ENCODE data around the gene CLDN5. TPM values are rescaled to one million over a fixed set of nuclear protein-coding genes. Genes with fewer than 3 reads are reported as not detected.

CLDN5 gene
- total and polyA plus RNA-seq, 2 of the 4 experiments (the other 2 are of a cell fraction): 0.18 to 0.21 TPM

DNA sequence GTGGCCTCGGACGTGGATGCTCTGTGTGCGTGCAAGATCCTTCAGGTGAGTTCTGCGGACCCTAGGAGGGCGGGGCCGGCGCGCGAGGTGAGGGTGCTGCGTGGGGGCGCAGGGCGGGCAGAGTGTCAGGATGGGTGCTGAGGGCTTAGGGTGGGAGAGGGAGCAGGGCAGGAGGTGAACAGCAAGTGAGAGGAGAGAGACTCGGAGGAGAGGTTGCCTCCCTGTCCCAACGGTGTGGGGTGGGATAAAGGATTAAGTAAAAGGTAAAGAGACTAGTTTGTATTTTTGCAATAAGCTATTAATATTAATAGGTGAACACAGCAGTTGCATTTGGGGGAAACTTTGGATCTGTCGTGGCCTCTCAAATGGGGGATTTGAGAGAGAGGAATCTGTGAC lies 44.0 kb downstream of the CLDN5 start:
- H2BK15ac ChIP-seq (ENCODE audit: low read depth, low read length): no peak overlapping the region
- in situ Hi-C loops (cut with MboI; ENCODE audit: low sequenced_read_pairs) (no loop called here), intact Hi-C loops (cut with micrococcal nuclease) (no loop called here), dilution Hi-C loops (cut with HindIII; ENCODE audit: low sequenced_read_pairs, unreplicated experiment) (no loop called here)
- peaks cover 3% of the 10 kb centered on the region; the same call in 1 of the 2 replicates for H3K9me1 ChIP-seq (ENCODE audit: insufficient read depth, low read length)
- peak overlapping the region; percentile 52 for H3K4me3 ChIP-seq (ENCODE audit: insufficient read depth, low read depth, low read length)
- no TSS peak for BruUV-seq (replicated peaks)
- no peak overlapping the region for H3K56ac ChIP-seq (ENCODE audit: extremely low read depth, insufficient read depth, low read length)
- no peak overlapping the region for H4K91ac ChIP-seq (ENCODE audit: insufficient read depth, low read depth, low read length)
- no peak overlapping the region for H3K14ac ChIP-seq (replicated peaks; ENCODE audit: low read depth, low read length)
- H3K9ac ChIP-seq (ENCODE audit: low read depth, low read length): peak overlapping the region; percentile 23; the same call in 1 of the 2 replicates
- H2BK120ac ChIP-seq (ENCODE audit: low read depth, low read length): no peak overlapping the region
- peak overlapping the region; percentile 62 for H3K4me2 ChIP-seq (ENCODE audit: low read depth, low read length)
- no peak overlapping the region for H3K18ac ChIP-seq (ENCODE audit: low read depth, low read length)
- no peak overlapping the region for H3K4ac ChIP-seq (ENCODE audit: low read depth, low read length)
- CTCF ChIA-PET: interaction anchor here (1.2 kb wide), 1 partner anchor 149 kb away, joined by 3 read pairs; no protein-coding TSS in a partner anchor
- H3K9me3 ChIP-seq (ENCODE audit: control insufficient read depth, insufficient read depth, low read length): no peaks in the 10 kb centered on the region
- POLR2A ChIA-PET (ENCODE audit: unreplicated experiment): interaction anchor here (0.7 kb wide), 1 partner anchor 143 kb away, joined by 4 read pairs; no protein-coding TSS in a partner anchor
- no peak overlapping the region for H4K5ac ChIP-seq (ENCODE audit: low read depth, low read length)
- 3% methylated on average over 5 of the region's 15 CpGs; no CpG with 5 or more reads in 1 of the 2 experiments for WGBS, 2 experiments (ENCODE audit: extremely low coverage in 2 of 2, insufficient read length in 1 of 2)
- peak overlapping the region; percentile 43 for H2AK9ac ChIP-seq (replicated peaks; ENCODE audit: low read depth, low read length, poor library complexity)
- H3K27me3 ChIP-seq (ENCODE audit: control insufficient read depth, insufficient read depth, low read length): no peaks in the 10 kb centered on the region
- peak overlapping the region; percentile 97 for H2AFZ ChIP-seq (replicated peaks; ENCODE audit: low read length, poor library complexity)
- H3K79me1 ChIP-seq (ENCODE audit: low read depth in 1 of 2, low read length in 2 of 2): peaks cover 23 to 51% of the 10 kb centered on the region in 2 experiments; a peak in 3 of 4 replicates
- H2BK20ac ChIP-seq (ENCODE audit: low read depth, low read length): no peak overlapping the region
- no peak overlapping the region; the same call in 1 of the 2 replicates for H3K27ac ChIP-seq (ENCODE audit: insufficient read depth, low read length)
- TF ChIP-seq SMC3 (IDR thresholded peaks at IDR 0.05; ENCODE audit: low read depth, low read length) (no peak), FOS (IDR thresholded peaks at IDR 0.05; ENCODE audit: low read depth, low read length) (no peak)
- no peak overlapping the region for H3K23ac ChIP-seq (ENCODE audit: low read depth, low read length)
- H3K4me1 ChIP-seq (ENCODE audit: control insufficient read depth, insufficient read depth, low read length): peaks cover 3% of the 10 kb centered on the region
- H4K20me1 ChIP-seq (ENCODE audit: insufficient read depth, low read length): peaks cover 21% of the 10 kb centered on the region
- peak overlapping the region; percentile 35; the same call in 1 of the 2 replicates for H2AK5ac ChIP-seq (ENCODE audit: low read depth, low read length)
- H3K36me3 ChIP-seq (ENCODE audit: control insufficient read depth, insufficient read depth, low read length): peaks cover 5% of the 10 kb centered on the region; the same call in 1 of the 2 replicates
- no peak for ATAC-seq (ENCODE audit: low read depth)
- H4K8ac ChIP-seq (ENCODE audit: low read depth in 2 of 2, low read length in 2 of 2): no peak overlapping the region
- H2BK5ac ChIP-seq (ENCODE audit: low read depth, low read length, poor library complexity, severe bottlenecking): no peak overlapping the region
- no peak for DNase-seq
